HepG2 (cell line): ENCODE data around the gene PRDM11. TPM values are rescaled to one million over a fixed set of nuclear protein-coding genes. Genes with fewer than 3 reads are reported as not detected.

ENCODE experiments used
- ATAC-seq: fragments of 200-7000 bp; cut with Tn5 transposase; 3 replicates; pipeline ENCODE4 v1.9.1; 2020; ENCODE audit warnings: mild to moderate bottlenecking, moderate library complexity
- BruUV-seq: library from RNA; stranded (reverse); fragments of 400-500 nt; replicated peaks from 2 replicates; lab custom pipeline; 2021; lab: Mats Ljungman, UMichigan
- CTCF ChIA-PET: fragments of 300-600 bp; formaldehyde crosslinking; extraction: SDS; loops from one replicate; lab custom pipeline; 2021; ENCODE audit warnings: low total read pairs, inconsistent platforms, low intra/inter-chr PET ratio; lab: Yijun Ruan, JAX
- POLR2A ChIA-PET: fragments of 350-600 bp; sonication (Branson Sonifier 250); formaldehyde crosslinking; loops from one replicate; lab custom pipeline; 2020; ENCODE audit warnings: antibody characterized with exemption, inconsistent platforms; lab: Yijun Ruan, JAX
- DNase-seq: peaks from one replicate; pipeline ENCODE4 v3.0.0-alpha.2; 2015; ENCODE audit warnings: low spot score
- FAIRE-seq: peaks from 3 replicates; lab custom pipeline; 2011; peaks lifted over from hg19 to GRCh38; lab: Jason Lieb, UNC
- H2AFZ ChIP-seq: one replicate; pipeline ENCODE4 v1.6.1; 2011; ENCODE audit warnings: low read length, inconsistent platforms
- H3K27ac ChIP-seq: fragments of 300-600 bp; 3 replicates; pipeline ENCODE4 v1.8.0; 2011; ENCODE audit warnings: mixed run types, mild to moderate bottlenecking, mixed read lengths, low read length, inconsistent platforms; ENCODE audit not compliant: insufficient read depth; ENCODE audit errors: extremely low read length
- H3K27me3 ChIP-seq, 2 experiments: fragments of 200-600 bp in 1 of 2; 2 replicates in 1 of 2; 3 replicates in 1 of 2; pipeline versions ENCODE4 v1.6.0 to v1.8.0; 2011; ENCODE audit warnings: low read length in 2 of 2, mild to moderate bottlenecking in 2 of 2, moderate library complexity in 2 of 2, inconsistent platforms in 1 of 2; ENCODE audit not compliant: insufficient read depth in 2 of 2, control insufficient read depth in 1 of 2
- H3K36me3 ChIP-seq, 2 experiments: fragments of 200-600 bp in 1 of 2; replicated peaks in 1 of 2; 2 replicates in 1 of 2; 3 replicates in 1 of 2; pipeline versions ENCODE4 v1.5.1 to v1.8.0; 2011; ENCODE audit warnings: low read length in 2 of 2, inconsistent platforms in 1 of 2; ENCODE audit not compliant: insufficient read depth in 2 of 2, control insufficient read depth in 1 of 2
- H3K4me1 ChIP-seq: 2 replicates; pipeline ENCODE4 v1.5.1; 2012; ENCODE audit warnings: low read length, inconsistent platforms; ENCODE audit not compliant: insufficient read depth
- H3K4me2 ChIP-seq: 2 replicates; pipeline ENCODE4 v1.6.0; 2011; ENCODE audit warnings: low read depth, low read length, inconsistent platforms
- H3K4me3 ChIP-seq, 3 experiments: fragments of 200-600 bp in 1 of 3; sonication (generic), shearing (Covaris generic) in 1 of 3; replicated peaks in 1 of 3; 2 replicates each; pipeline ENCODE4 v1.5.1; 2011 to 2016; ENCODE audit warnings: low read length in 3 of 3, inconsistent platforms in 2 of 3, low read depth in 2 of 3, mild to moderate bottlenecking in 2 of 3, control low read depth in 1 of 3, mixed read lengths in 1 of 3; ENCODE audit not compliant: insufficient read depth in 1 of 3
- H3K79me2 ChIP-seq: one replicate; pipeline ENCODE4 v1.6.1; 2011; ENCODE audit warnings: low read length, inconsistent platforms; ENCODE audit not compliant: insufficient read depth
- H3K9ac ChIP-seq: 2 replicates; pipeline ENCODE4 v1.6.0; 2011; ENCODE audit warnings: mild to moderate bottlenecking, low read depth, low read length, inconsistent platforms; ENCODE audit not compliant: insufficient read depth
- H3K9me3 ChIP-seq: 2 replicates; pipeline ENCODE4 v1.5.1; 2012; ENCODE audit warnings: mild to moderate bottlenecking, low read length
- H4K20me1 ChIP-seq: 2 replicates; pipeline ENCODE4 v1.6.0; 2011; ENCODE audit warnings: inconsistent platforms, mild to moderate bottlenecking, low read length, moderate library complexity; ENCODE audit not compliant: insufficient read depth
- BRD4 ChIP-seq: sonication (generic); formaldehyde crosslinking; IDR thresholded peaks from 2 replicates; pipeline ENCODE4 v1.4.0; 2020; ENCODE audit warnings: missing genetic modification reagents
- KLF16 ChIP-seq, 2 experiments: sonication (generic) in 1 of 2; formaldehyde crosslinking in 1 of 2; IDR thresholded peaks; 2 replicates each; pipeline versions ENCODE4 v1.6.1 to v1.8.0; 2016 to 2023; ENCODE audit warnings: missing genetic modification reagents in 2 of 2, missing compliant biosample characterization in 1 of 2
- MEF2D ChIP-seq: sonication (generic); formaldehyde crosslinking; IDR thresholded peaks from 2 replicates; pipeline ENCODE4 v1.5.1; 2020; ENCODE audit warnings: mild to moderate bottlenecking, missing genetic modification reagents
- MXI1 ChIP-seq: IDR thresholded peaks from 3 replicates; pipeline ENCODE4 v1.6.1; 2012; ENCODE audit warnings: low read depth, low read length, inconsistent platforms, borderline replicate concordance
- REL ChIP-seq: sonication (generic); formaldehyde crosslinking; conservative IDR thresholded peaks from 2 replicates; pipeline ENCODE4 v1.8.0; 2022; ENCODE audit warnings: mild to moderate bottlenecking, missing genetic modification reagents, moderate library complexity
- SMARCC2 ChIP-seq: fragments of 450-650 bp; IDR thresholded peaks from 2 replicates; pipeline ENCODE4 v1.6.1; 2017; ENCODE audit warnings: antibody characterized with exemption, mild to moderate bottlenecking
- ZBTB7A ChIP-seq: sonication (generic); formaldehyde crosslinking; IDR thresholded peaks from 2 replicates; pipeline ENCODE4 v1.8.0; 2022; ENCODE audit warnings: mild to moderate bottlenecking, missing genetic modification reagents
- ZFP1 ChIP-seq: IDR thresholded peaks from 2 replicates; pipeline ENCODE4 v1.6.1; 2016
- ZNF24 ChIP-seq: fragments of 450-650 bp; IDR thresholded peaks from 2 replicates; pipeline ENCODE4 v1.6.1; 2017; ENCODE audit warnings: antibody characterized with exemption, mild to moderate bottlenecking
- ZSCAN25 ChIP-seq: sonication (generic); formaldehyde crosslinking; IDR thresholded peaks from 2 replicates; pipeline ENCODE4 v1.8.0; 2022; ENCODE audit warnings: mild to moderate bottlenecking, missing genetic modification reagents
- ZSCAN9 ChIP-seq: IDR thresholded peaks from 2 replicates; pipeline ENCODE4 v1.6.1; 2016; ENCODE audit warnings: borderline replicate concordance
- in situ Hi-C: cut with HindIII; loops from 2 replicates; pipeline ENCODE4 v1.10.0; 2017; ENCODE audit warnings: low pct_unique_long_range_greater_than_20kb; ENCODE audit not compliant: extremely low pct_ligation_motif_present
- intact Hi-C: fragments of 100-400 bp; cut with micrococcal nuclease; formaldehyde crosslinking; loops from one replicate; pipeline ENCODE4 v1.10.0; 2022; ENCODE audit not compliant: unreplicated experiment
- polyA plus RNA-seq, 8 experiments: library from polyadenylated mRNA; depleted of rRNA in 3 of 8; stranded (reverse) in 7 of 8; unstranded in 1 of 8; fragments of >200 nt; fragmentation: Illumina TruSeq in 4 of 8; extraction: Trizol in 4 of 8; gene quantifications; 2 replicates each; pipeline versions ENCODE4 v1.2.1 to v1.2.3, GENCODE V29; 2011 to 2016; ENCODE audit warnings: low read depth in 4 of 8, missing spikeins in 1 of 8, mixed read lengths in 1 of 8; ENCODE audit not compliant: insufficient read depth in 1 of 8
- total RNA-seq, 5 experiments: library from RNA; depleted of rRNA; stranded (reverse); fragments of >200 nt; fragmentation: Illumina TruSeq; extraction: Trizol; gene quantifications; 2 replicates each; pipeline ENCODE4 v1.2.3, GENCODE V29; 2016; ENCODE audit warnings: low read depth in 1 of 5
- TF ChIP-seq, protein P1 (sequence below): fragments of 450-650 bp; IDR thresholded peaks from 2 replicates; pipeline ENCODE4 v1.6.1; 2017; ENCODE audit warnings: mild to moderate bottlenecking
- TF ChIP-seq, protein P2 (sequence below): sonication (generic); formaldehyde crosslinking; IDR thresholded peaks from 2 replicates; pipeline ENCODE4 v1.5.1; 2020; ENCODE audit warnings: missing genetic modification reagents, mild to moderate bottlenecking, borderline replicate concordance
- TF ChIP-seq, protein P3 (sequence below): sonication (generic); formaldehyde crosslinking; IDR thresholded peaks from 2 replicates; pipeline ENCODE4 v1.5.1; 2020; ENCODE audit warnings: mild to moderate bottlenecking, moderate library complexity, missing genetic modification reagents

The PRDM11 gene
- total and polyA plus RNA-seq, 2 of the 13 experiments (the other 11 are each of a cell fraction or from before 2014, with no cell fraction given): 3.4 to 4.7 TPM

DNA sequence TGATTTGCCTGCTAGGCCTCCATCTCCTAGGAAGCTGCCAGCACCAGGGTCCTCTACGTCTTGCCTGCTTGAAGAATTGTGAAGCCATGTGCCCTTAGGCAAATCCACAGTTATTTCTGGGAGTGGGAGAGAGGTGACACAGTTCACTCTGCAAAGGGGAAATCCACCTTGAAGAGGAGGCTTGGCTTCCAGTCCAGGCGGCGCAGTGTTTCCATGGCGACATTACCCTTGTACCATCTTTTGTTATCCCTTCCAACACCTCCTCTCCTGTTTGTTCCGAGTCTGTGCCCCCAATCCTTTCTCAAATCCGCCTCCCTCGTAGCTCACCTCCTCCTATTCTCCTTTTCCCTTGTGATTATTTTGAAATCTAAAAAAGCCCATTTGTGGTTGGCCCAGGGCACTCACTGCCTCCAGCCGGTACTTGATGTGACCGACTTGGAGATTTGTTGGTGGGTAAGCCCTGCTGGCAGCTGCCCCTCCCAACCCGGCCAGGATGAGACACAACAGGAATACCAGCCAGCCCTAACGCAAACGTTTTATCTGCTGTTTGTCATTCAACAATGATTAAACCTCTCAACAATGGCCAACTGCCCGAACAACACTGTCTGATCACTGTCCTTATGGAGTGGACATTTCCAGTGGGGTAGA lies 121.3 kb downstream of the PRDM11 start (continued):
- no peak for TF ChIP-seq MEF2D (CRISPR knock-in tag)
- no peak for TF ChIP-seq ZFP1 (CRISPR knock-in tag)
- TF ChIP-seq ZSCAN25 (CRISPR knock-in tag): no peak
- no peak for TF ChIP-seq BRD4 (CRISPR knock-in tag)

DNA sequence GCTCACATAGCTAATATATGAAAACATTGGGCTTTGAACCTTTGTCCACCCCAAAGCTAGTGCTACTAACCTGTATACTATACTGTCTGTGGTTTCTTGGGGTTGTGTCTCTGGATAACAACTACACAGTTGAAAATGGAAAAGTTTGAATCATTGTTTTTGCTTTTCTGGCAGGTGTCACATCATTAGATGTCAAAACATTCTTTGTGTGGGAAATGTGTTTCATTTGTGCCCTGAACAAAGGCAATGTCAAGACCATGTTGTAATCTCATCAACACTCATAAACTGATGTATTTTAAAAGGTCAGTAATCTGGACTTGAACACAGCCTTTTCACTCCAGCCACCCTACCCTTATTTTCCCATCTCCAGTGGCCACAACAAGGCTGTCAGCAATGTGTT lies 123.2 kb downstream of the PRDM11 start:
- Histone ChIP-seq H4K20me1 (no peaks in the 10 kb centered on the region), H3K4me3 (no peak overlapping the region), H3K4me2 (no peak overlapping the region), H3K9me3 (no peaks in the 10 kb centered on the region), H3K27me3 (no peaks in the 10 kb centered on the region), H3K4me1 (peaks cover 18% of the 10 kb centered on the region), H3K9ac (no peak overlapping the region), H2AFZ (no peak overlapping the region), H3K79me2 (no peaks in the 10 kb centered on the region), H3K27ac (no peak overlapping the region), H3K36me3 (no peaks in the 10 kb centered on the region)
- intact Hi-C loops: no loop called here
- TF ChIP-seq, protein P1, sequence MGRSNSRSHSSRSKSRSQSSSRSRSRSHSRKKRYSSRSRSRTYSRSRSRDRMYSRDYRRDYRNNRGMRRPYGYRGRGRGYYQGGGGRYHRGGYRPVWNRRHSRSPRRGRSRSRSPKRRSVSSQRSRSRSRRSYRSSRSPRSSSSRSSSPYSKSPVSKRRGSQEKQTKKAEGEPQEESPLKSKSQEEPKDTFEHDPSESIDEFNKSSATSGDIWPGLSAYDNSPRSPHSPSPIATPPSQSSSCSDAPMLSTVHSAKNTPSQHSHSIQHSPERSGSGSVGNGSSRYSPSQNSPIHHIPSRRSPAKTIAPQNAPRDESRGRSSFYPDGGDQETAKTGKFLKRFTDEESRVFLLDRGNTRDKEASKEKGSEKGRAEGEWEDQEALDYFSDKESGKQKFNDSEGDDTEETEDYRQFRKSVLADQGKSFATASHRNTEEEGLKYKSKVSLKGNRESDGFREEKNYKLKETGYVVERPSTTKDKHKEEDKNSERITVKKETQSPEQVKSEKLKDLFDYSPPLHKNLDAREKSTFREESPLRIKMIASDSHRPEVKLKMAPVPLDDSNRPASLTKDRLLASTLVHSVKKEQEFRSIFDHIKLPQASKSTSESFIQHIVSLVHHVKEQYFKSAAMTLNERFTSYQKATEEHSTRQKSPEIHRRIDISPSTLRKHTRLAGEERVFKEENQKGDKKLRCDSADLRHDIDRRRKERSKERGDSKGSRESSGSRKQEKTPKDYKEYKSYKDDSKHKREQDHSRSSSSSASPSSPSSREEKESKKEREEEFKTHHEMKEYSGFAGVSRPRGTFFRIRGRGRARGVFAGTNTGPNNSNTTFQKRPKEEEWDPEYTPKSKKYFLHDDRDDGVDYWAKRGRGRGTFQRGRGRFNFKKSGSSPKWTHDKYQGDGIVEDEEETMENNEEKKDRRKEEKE: no peak
- TF ChIP-seq ZSCAN9 (no peak), MXI1 (no peak), SMARCC2 (no peak), ZNF24 (no peak), KLF16 (CRISPR knock-in tag; IDR thresholded peaks at IDR 0.05) (no peak), ZBTB7A (CRISPR knock-in tag) (no peak), REL (CRISPR knock-in tag) (no peak)
- TF ChIP-seq, protein P2, sequence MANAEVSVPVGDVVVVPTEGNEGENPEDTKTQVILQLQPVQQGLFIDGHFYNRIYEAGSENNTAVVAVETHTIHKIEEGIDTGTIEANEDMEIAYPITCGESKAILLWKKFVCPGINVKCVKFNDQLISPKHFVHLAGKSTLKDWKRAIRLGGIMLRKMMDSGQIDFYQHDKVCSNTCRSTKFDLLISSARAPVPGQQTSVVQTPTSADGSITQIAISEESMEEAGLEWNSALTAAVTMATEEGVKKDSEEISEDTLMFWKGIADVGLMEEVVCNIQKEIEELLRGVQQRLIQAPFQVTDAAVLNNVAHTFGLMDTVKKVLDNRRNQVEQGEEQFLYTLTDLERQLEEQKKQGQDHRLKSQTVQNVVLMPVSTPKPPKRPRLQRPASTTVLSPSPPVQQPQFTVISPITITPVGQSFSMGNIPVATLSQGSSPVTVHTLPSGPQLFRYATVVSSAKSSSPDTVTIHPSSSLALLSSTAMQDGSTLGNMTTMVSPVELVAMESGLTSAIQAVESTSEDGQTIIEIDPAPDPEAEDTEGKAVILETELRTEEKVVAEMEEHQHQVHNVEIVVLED: no peak
- TF ChIP-seq, protein P3, sequence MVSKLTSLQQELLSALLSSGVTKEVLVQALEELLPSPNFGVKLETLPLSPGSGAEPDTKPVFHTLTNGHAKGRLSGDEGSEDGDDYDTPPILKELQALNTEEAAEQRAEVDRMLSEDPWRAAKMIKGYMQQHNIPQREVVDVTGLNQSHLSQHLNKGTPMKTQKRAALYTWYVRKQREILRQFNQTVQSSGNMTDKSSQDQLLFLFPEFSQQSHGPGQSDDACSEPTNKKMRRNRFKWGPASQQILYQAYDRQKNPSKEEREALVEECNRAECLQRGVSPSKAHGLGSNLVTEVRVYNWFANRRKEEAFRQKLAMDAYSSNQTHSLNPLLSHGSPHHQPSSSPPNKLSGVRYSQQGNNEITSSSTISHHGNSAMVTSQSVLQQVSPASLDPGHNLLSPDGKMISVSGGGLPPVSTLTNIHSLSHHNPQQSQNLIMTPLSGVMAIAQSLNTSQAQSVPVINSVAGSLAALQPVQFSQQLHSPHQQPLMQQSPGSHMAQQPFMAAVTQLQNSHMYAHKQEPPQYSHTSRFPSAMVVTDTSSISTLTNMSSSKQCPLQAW (CRISPR knock-in tag): no peak
- no TSS peak for BruUV-seq
- in situ Hi-C loops: no loop called here
- ChIA-PET POLR2A (no interaction called here), CTCF (no interaction called here)
- FAIRE-seq (no peak), DNase-seq (no peak), ATAC-seq (no peak)
